ENCODE results near the gene NXNL1.
"Not testable (repeated sequence)": the region's sequence is repeated elsewhere in the genome, so short reads cannot be mapped to it uniquely, and the experiment has no call there.

Gene NXNL1

GRCh38 chr19:17460372-17461230, at the start of gene NXNL1:
TSS of gene NXNL1 (minus strand) at chr19:17460926. CDS start at chr19:17460869, 57 bp downstream.
- DNase-seq (ENCODE audit: low read depth in 1 of 2, low spot score in 1 of 2), result no peak

- not testable (repeated sequence) for DNase-seq (ENCODE audit: low read depth in 1 of 2, low spot score in 1 of 2)
These were observed 47.8 kb upstream of the NXNL1 start for GRCh38 chr19:17508558-17508933.

GRCh38 chr19:17506745-17507144, 46.0 kb upstream of the NXNL1 start:
- no peak for DNase-seq (ENCODE audit: low read depth in 1 of 2, low spot score in 1 of 2)

GRCh38 chr19:17505223-17505622, 44.5 kb upstream of the NXNL1 start:
- no peak for DNase-seq (ENCODE audit: low read depth in 1 of 2, low spot score in 1 of 2)

- no peak for DNase-seq (ENCODE audit: low read depth in 1 of 2, low spot score in 1 of 2)
These were observed 43.7 kb upstream of the NXNL1 start for GRCh38 chr19:17504456-17504855.

GRCh38 chr19:17504030-17504429, 43.3 kb upstream of the NXNL1 start:
- no peak for DNase-seq (ENCODE audit: low read depth in 1 of 2, low spot score in 1 of 2)

- no peak for DNase-seq (ENCODE audit: low read depth in 1 of 2, low spot score in 1 of 2)
These were observed 42.5 kb upstream of the NXNL1 start for GRCh38 chr19:17503240-17503639.

GRCh38 chr19:17500447-17501198, 39.9 kb upstream of the NXNL1 start:
- no peak for DNase-seq (ENCODE audit: low read depth in 1 of 2, low spot score in 1 of 2)

GRCh38 chr19:17499648-17500446, 39.1 kb upstream of the NXNL1 start:
- no peak for DNase-seq (ENCODE audit: low read depth in 1 of 2, low spot score in 1 of 2)

GRCh38 chr19:17499025-17499424, 38.3 kb upstream of the NXNL1 start:
- DNase-seq (ENCODE audit: low read depth in 1 of 2, low spot score in 1 of 2), result not testable (repeated sequence)

- no peak for DNase-seq (ENCODE audit: low read depth in 1 of 2, low spot score in 1 of 2)
These were observed 36.5 kb upstream of the NXNL1 start for GRCh38 chr19:17497149-17497798.

- DNase-seq (ENCODE audit: low read depth in 1 of 2, low spot score in 1 of 2), result peak; percentile 65 to 70
These were observed 35.7 kb upstream of the NXNL1 start for GRCh38 chr19:17496337-17496997.

GRCh38 chr19:17495639-17496296, 35.0 kb upstream of the NXNL1 start:
- no peak for DNase-seq (ENCODE audit: low read depth in 1 of 2, low spot score in 1 of 2)

GRCh38 chr19:17491287-17491686, 30.6 kb upstream of the NXNL1 start:
- DNase-seq (ENCODE audit: low read depth in 1 of 2, low spot score in 1 of 2), result no peak

GRCh38 chr19:17490411-17490810, 29.7 kb upstream of the NXNL1 start:
- DNase-seq (ENCODE audit: low read depth in 1 of 2, low spot score in 1 of 2), result no peak

- DNase-seq (ENCODE audit: low read depth in 1 of 2, low spot score in 1 of 2), result no peak
These were observed 28.8 kb upstream of the NXNL1 start for GRCh38 chr19:17489392-17490030.

- peak; percentile 42 to 64 for DNase-seq (ENCODE audit: low read depth in 1 of 2, low spot score in 1 of 2)
These were observed 28.1 kb upstream of the NXNL1 start for GRCh38 chr19:17488593-17489391.

- DNase-seq (ENCODE audit: low read depth in 1 of 2, low spot score in 1 of 2), result no peak
These were observed 26.8 kb upstream of the NXNL1 start for GRCh38 chr19:17487284-17488121.
